Activated CD4-positive, alpha-beta T cell treated with anti-CD3 and anti-CD28 coated beads, Interleukin-2, Interleukin-6, amounts not matched to agents 100 ng/mL and 50 ng/mL, durations not matched to agents 16 hours and 8 hours (primary cell): ENCODE measurements around the gene NINJ2.
A peak's percentile ranks its signal among the peaks of the same experiment; 100 is the strongest.
"Not testable (repeated sequence)": the region's sequence is repeated elsewhere in the genome, so short reads cannot be mapped to it uniquely, and the experiment has no call there.

Experiments
- DNase-seq: peaks from one replicate; pipeline ENCODE4 v3.0.0-alpha.2; 2020

Gene NINJ2

GRCh38 chr12:639988-640387 lies 23.3 kb downstream of the NINJ2 start:
- DNase-seq: no peak

GRCh38 chr12:639566-639965 lies 23.7 kb downstream of the NINJ2 start:
- DNase-seq: no peak

- DNase-seq: no peak
These were observed 24.2 kb downstream of the NINJ2 start for GRCh38 chr12:638953-639557.

GRCh38 chr12:636632-637031 lies 26.6 kb downstream of the NINJ2 start:
- DNase-seq: no peak

- no peak for DNase-seq
These were observed 29.5 kb downstream of the NINJ2 start for GRCh38 chr12:633731-634130.

- no peak for DNase-seq
These were observed 31.0 kb downstream of the NINJ2 start for GRCh38 chr12:632102-632696.

- DNase-seq: peak; percentile 86
These were observed 32.3 kb downstream of the NINJ2 start for GRCh38 chr12:630656-631632.

- not testable (repeated sequence) for DNase-seq
These were observed 34.5 kb downstream of the NINJ2 start for GRCh38 chr12:628742-629078.

GRCh38 chr12:627863-628741 lies 35.1 kb downstream of the NINJ2 start:
- no peak for DNase-seq

- DNase-seq: no peak
These were observed 36.0 kb downstream of the NINJ2 start for GRCh38 chr12:627285-627684.

GRCh38 chr12:625998-626397 lies 37.2 kb downstream of the NINJ2 start:
- DNase-seq: no peak

GRCh38 chr12:623865-624372 lies 39.3 kb downstream of the NINJ2 start:
- DNase-seq: peak; percentile 29

- no peak for DNase-seq
These were observed 39.9 kb downstream of the NINJ2 start for GRCh38 chr12:623172-623864.

GRCh38 chr12:622416-622815 lies 40.8 kb downstream of the NINJ2 start:
- DNase-seq: peak; percentile 65

GRCh38 chr12:619346-619745 lies 43.9 kb downstream of the NINJ2 start:
- no peak for DNase-seq

- no peak for DNase-seq
These were observed 44.6 kb downstream of the NINJ2 start for GRCh38 chr12:618605-619004.

GRCh38 chr12:617304-617915 lies 45.8 kb downstream of the NINJ2 start:
- DNase-seq: no peak

GRCh38 chr12:615620-616019 lies 47.6 kb downstream of the NINJ2 start:
- DNase-seq: no peak

- DNase-seq: peak; percentile 49
These were observed 48.8 kb downstream of the NINJ2 start for GRCh38 chr12:614411-614970.

GRCh38 chr12:613996-614395 lies 49.2 kb downstream of the NINJ2 start:
- DNase-seq: no peak

GRCh38 chr12:612886-613285 lies 50.4 kb downstream of the NINJ2 start:
- no peak for DNase-seq
